ENCODE data around the gene MEIS2. TPM values are rescaled to one million over a fixed set of nuclear protein-coding genes. Genes with fewer than 3 reads are reported as not detected.

Gene MEIS2
- polyA plus RNA-seq, 1 donor, result 19.7 TPM

GRCh38 chr15:36938131-36938530 is 162.2 kb downstream of the MEIS2 start:
- Histone ChIP-seq H3K9me3 (ENCODE audit: control insufficient read depth, low read depth, low read length) (no peaks in the 10 kb centered on the region), H3K27me3 (ENCODE audit: control insufficient read depth, insufficient read depth, low read length) (peaks cover 2% of the 10 kb centered on the region), H3K4me3 (ENCODE audit: low read length) (no peak overlapping the region), H3K27ac (ENCODE audit: low read length) (no peak overlapping the region), H3K36me3 (ENCODE audit: control insufficient read depth, insufficient read depth, low read length) (no peaks in the 10 kb centered on the region), H3K4me1 (ENCODE audit: control insufficient read depth, insufficient read depth, low read length) (peaks cover 10% of the 10 kb centered on the region)
- 100% methylated on average over 1 of the region's 4 CpGs for WGBS (ENCODE audit: insufficient coverage, low lambda C conversion rate)
- no peak for DNase-seq

GRCh38 chr15:36936613-36937012 is 163.7 kb downstream of the MEIS2 start:
- peaks cover 10% of the 10 kb centered on the region for H3K4me1 ChIP-seq (ENCODE audit: control insufficient read depth, insufficient read depth, low read length)
- no peaks in the 10 kb centered on the region for H3K9me3 ChIP-seq (ENCODE audit: control insufficient read depth, low read depth, low read length)
- H3K36me3 ChIP-seq (ENCODE audit: control insufficient read depth, insufficient read depth, low read length), result no peaks in the 10 kb centered on the region
- H3K4me3 ChIP-seq (ENCODE audit: low read length), result no peak overlapping the region
- H3K27ac ChIP-seq (ENCODE audit: low read length), result no peak overlapping the region
- peaks cover 5% of the 10 kb centered on the region for H3K27me3 ChIP-seq (ENCODE audit: control insufficient read depth, insufficient read depth, low read length)
- DNase-seq, result no peak

DNA sequence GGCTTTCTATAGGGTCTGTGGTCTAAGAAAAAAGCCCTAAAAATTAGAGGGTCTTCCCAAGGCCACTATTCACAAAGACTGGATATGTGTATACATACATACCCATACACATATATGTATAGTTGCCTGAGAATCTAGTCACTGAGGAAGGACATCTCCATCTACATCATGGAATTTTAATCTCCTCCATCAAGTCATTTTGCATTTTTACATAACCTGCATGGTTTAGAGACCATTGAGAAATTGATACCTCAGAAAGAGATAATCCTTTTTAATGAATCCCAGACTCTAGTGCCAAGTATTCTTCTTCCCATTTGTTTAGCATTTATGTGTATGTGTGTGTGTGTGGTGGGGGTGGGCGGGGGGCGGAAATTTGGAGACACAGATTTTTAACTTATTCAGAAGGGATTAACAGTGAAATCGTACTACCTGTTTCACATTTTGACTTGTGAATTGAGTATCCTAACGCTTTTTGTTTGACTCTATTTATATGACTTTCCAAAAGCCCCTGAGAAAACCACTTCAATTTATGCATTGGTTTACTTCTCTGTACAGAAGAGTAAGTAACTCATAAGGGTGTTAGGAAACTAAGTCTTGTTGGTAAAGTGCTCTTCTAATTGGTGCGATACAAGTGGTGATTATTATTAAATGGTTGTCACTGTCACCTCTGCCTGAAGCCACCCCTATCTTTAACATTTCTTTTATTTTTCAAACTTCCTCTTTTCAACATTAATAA is 166.9 kb downstream of the MEIS2 start:
- Histone ChIP-seq H3K4me1 (ENCODE audit: control insufficient read depth, insufficient read depth, low read length) (no peaks in the 10 kb centered on the region), H3K4me3 (ENCODE audit: low read length) (no peak overlapping the region), H3K9me3 (ENCODE audit: control insufficient read depth, low read depth, low read length) (no peaks in the 10 kb centered on the region), H3K27me3 (ENCODE audit: control insufficient read depth, insufficient read depth, low read length) (peaks cover 5% of the 10 kb centered on the region), H3K36me3 (ENCODE audit: control insufficient read depth, insufficient read depth, low read length) (no peaks in the 10 kb centered on the region), H3K27ac (ENCODE audit: low read length) (no peak overlapping the region)
- DNase-seq, result no peak
- no CpG with 5 or more reads among the region's 5 CpGs for WGBS (ENCODE audit: insufficient coverage, low lambda C conversion rate)

DNA sequence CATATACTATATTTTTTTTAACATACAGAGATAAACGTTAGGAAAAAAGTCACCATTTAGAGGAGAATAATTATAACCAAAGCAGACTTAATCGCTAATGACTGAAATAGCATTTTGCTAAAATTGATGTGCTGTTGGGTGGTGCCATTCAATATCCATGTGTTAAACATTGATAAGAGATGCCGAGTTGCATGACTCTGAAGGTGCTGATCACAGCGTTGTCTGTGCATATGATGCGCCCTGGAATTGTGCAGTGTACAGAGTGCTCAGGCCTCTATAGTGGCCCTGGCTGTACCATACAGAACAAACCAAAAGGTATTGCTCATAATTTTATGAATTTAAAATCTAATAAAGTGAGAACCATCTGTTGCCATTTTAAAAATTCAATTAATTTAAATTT is 168.3 kb downstream of the MEIS2 start:
- no peak for DNase-seq
- Histone ChIP-seq H3K27me3 (ENCODE audit: control insufficient read depth, insufficient read depth, low read length) (peaks cover 6% of the 10 kb centered on the region), H3K36me3 (ENCODE audit: control insufficient read depth, insufficient read depth, low read length) (no peaks in the 10 kb centered on the region), H3K27ac (ENCODE audit: low read length) (no peak overlapping the region), H3K9me3 (ENCODE audit: control insufficient read depth, low read depth, low read length) (no peaks in the 10 kb centered on the region), H3K4me1 (ENCODE audit: control insufficient read depth, insufficient read depth, low read length) (no peaks in the 10 kb centered on the region), H3K4me3 (ENCODE audit: low read length) (no peak overlapping the region)
- WGBS (ENCODE audit: insufficient coverage, low lambda C conversion rate), result 83% methylated on average over 1 of the region's 5 CpGs

DNA sequence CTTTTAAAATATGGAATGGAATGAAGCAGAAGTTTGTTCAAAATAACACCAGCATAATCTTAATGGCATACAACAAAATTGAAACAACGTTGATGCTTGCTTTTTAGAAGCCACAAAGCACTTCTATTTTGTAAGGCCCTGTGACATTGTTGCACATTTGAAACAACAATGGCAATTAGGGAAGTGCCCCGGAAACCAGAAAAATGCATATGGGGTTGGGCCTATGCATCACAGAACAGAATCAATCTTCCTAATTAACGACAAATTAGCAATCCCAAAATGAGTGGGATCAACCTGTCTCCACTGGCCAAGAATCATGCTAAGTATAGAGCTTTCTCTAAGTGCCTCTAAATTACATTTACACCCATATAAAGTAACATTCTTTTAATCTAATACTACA is 168.9 kb downstream of the MEIS2 start:
- 100% methylated on average over 1 of the region's 3 CpGs for WGBS (ENCODE audit: insufficient coverage, low lambda C conversion rate)
- Histone ChIP-seq H3K4me3 (ENCODE audit: low read length) (no peak overlapping the region), H3K36me3 (ENCODE audit: control insufficient read depth, insufficient read depth, low read length) (no peaks in the 10 kb centered on the region), H3K4me1 (ENCODE audit: control insufficient read depth, insufficient read depth, low read length) (no peaks in the 10 kb centered on the region), H3K27me3 (ENCODE audit: control insufficient read depth, insufficient read depth, low read length) (peaks cover 7% of the 10 kb centered on the region), H3K27ac (ENCODE audit: low read length) (no peak overlapping the region), H3K9me3 (ENCODE audit: control insufficient read depth, low read depth, low read length) (no peaks in the 10 kb centered on the region)
- DNase-seq, result no peak

GRCh38 chr15:36926427-36926825 is 173.9 kb downstream of the MEIS2 start:
- Histone ChIP-seq H3K4me1 (ENCODE audit: control insufficient read depth, insufficient read depth, low read length) (no peaks in the 10 kb centered on the region), H3K27ac (ENCODE audit: low read length) (no peak overlapping the region), H3K27me3 (ENCODE audit: control insufficient read depth, insufficient read depth, low read length) (peaks cover 4% of the 10 kb centered on the region), H3K36me3 (ENCODE audit: control insufficient read depth, insufficient read depth, low read length) (no peaks in the 10 kb centered on the region), H3K4me3 (ENCODE audit: low read length) (no peak overlapping the region), H3K9me3 (ENCODE audit: control insufficient read depth, low read depth, low read length) (no peaks in the 10 kb centered on the region)
- DNase-seq, result no peak
- WGBS (ENCODE audit: insufficient coverage, low lambda C conversion rate), result no CpG with 5 or more reads among the region's 3 CpGs

- Histone ChIP-seq H3K9me3 (ENCODE audit: control insufficient read depth, low read depth, low read length) (no peaks in the 10 kb centered on the region), H3K27me3 (ENCODE audit: control insufficient read depth, insufficient read depth, low read length) (peaks cover 7% of the 10 kb centered on the region), H3K4me3 (ENCODE audit: low read length) (no peak overlapping the region), H3K27ac (ENCODE audit: low read length) (no peak overlapping the region), H3K36me3 (ENCODE audit: control insufficient read depth, insufficient read depth, low read length) (no peaks in the 10 kb centered on the region), H3K4me1 (ENCODE audit: control insufficient read depth, insufficient read depth, low read length) (no peaks in the 10 kb centered on the region)
- 78% methylated on average over 3 of the region's 9 CpGs for WGBS (ENCODE audit: insufficient coverage, low lambda C conversion rate)
- no peak for DNase-seq
Observed at GRCh38 chr15:36925653-36926426, 174.5 kb downstream of the MEIS2 start.

GRCh38 chr15:36925049-36925448 is 175.3 kb downstream of the MEIS2 start:
- Histone ChIP-seq H3K4me1 (ENCODE audit: control insufficient read depth, insufficient read depth, low read length) (no peaks in the 10 kb centered on the region), H3K9me3 (ENCODE audit: control insufficient read depth, low read depth, low read length) (no peaks in the 10 kb centered on the region), H3K27ac (ENCODE audit: low read length) (no peak overlapping the region), H3K27me3 (ENCODE audit: control insufficient read depth, insufficient read depth, low read length) (peaks cover 7% of the 10 kb centered on the region), H3K36me3 (ENCODE audit: control insufficient read depth, insufficient read depth, low read length) (no peaks in the 10 kb centered on the region), H3K4me3 (ENCODE audit: low read length) (no peak overlapping the region)
- WGBS (ENCODE audit: insufficient coverage, low lambda C conversion rate), result 38% methylated on average over 1 of the region's 5 CpGs
- no peak for DNase-seq

DNA sequence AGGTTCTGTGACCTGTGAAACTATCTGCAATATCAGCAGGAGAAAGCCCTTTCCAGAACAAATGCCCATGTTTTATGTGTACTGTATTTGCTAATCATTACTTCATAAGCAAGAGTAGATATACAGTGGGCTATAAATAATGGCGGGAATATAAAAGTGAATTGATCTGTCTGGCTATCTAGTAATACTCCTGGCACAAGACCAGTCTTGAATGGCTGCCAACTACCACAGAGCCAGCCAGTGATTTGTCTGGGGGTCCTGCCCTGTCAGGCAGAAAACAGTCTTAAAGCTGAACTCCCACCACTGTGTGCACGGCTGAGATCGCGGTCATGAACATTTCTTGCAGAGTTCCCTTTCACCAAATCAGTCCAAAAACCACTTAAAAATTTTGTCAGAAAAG is 176.3 kb downstream of the MEIS2 start:
- H3K4me1 ChIP-seq (ENCODE audit: control insufficient read depth, insufficient read depth, low read length), result no peaks in the 10 kb centered on the region
- no CpG with 5 or more reads among the region's 4 CpGs for WGBS (ENCODE audit: insufficient coverage, low lambda C conversion rate)
- no peak for DNase-seq
- H3K36me3 ChIP-seq (ENCODE audit: control insufficient read depth, insufficient read depth, low read length), result no peaks in the 10 kb centered on the region
- peaks cover 7% of the 10 kb centered on the region for H3K27me3 ChIP-seq (ENCODE audit: control insufficient read depth, insufficient read depth, low read length)
- H3K27ac ChIP-seq (ENCODE audit: low read length), result no peak overlapping the region
- no peak overlapping the region for H3K4me3 ChIP-seq (ENCODE audit: low read length)
- no peaks in the 10 kb centered on the region for H3K9me3 ChIP-seq (ENCODE audit: control insufficient read depth, low read depth, low read length)

DNA sequence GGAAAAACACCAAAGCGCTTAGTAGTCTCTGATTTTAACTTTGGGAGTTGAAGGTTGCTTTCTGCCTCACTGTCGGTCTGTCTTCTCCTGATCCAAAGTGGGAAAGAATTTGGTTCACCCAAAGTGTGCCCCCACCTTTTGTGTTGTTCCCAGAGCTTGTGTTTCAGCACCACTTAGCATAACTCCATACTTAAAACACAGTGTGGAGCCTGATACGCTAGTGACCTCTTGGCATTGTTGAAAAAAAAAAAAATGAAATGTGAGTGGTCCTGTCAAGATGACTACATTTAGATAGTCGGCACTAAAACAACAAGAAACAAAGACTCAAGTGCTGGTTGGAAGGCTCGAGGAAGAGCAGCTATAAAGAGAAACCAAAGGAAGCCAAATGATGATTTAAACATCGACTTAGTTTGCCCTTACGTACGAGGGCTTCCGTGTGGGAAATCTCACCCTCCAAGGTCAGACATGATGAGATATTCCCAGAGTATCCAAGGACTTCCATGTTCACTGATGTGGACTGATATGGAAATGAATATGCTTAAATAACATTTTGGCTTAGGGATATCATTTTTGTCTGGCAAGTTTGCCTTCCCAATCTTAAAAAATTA is 178.8 kb downstream of the MEIS2 start:
- 84% methylated on average over 4 of the region's 9 CpGs for WGBS (ENCODE audit: insufficient coverage, low lambda C conversion rate)
- Histone ChIP-seq H3K9me3 (ENCODE audit: control insufficient read depth, low read depth, low read length) (no peaks in the 10 kb centered on the region), H3K36me3 (ENCODE audit: control insufficient read depth, insufficient read depth, low read length) (peaks cover 3% of the 10 kb centered on the region), H3K4me3 (ENCODE audit: low read length) (no peak overlapping the region), H3K27me3 (ENCODE audit: control insufficient read depth, insufficient read depth, low read length) (peaks cover 4% of the 10 kb centered on the region), H3K4me1 (ENCODE audit: control insufficient read depth, insufficient read depth, low read length) (no peaks in the 10 kb centered on the region), H3K27ac (ENCODE audit: low read length) (no peak overlapping the region)
- DNase-seq, result no peak

All from large intestine (tissue), 3 donors.